Stimulated activated memory B cell treated with anti-CD40 and anti-IgM and Interleukin-4, amounts not matched to agents 10 μg/mL and 1 μg/mL and 100 μg/mL, for 72 hours (primary cell): Measurements from ENCODE around the gene ZNF20.
"Not testable (repeated sequence)": the region's sequence is repeated elsewhere in the genome, so short reads cannot be mapped to it uniquely, and the experiment has no call there.

Experiments
- ATAC-seq: fragments of 150-1000 bp; cut with Tn5 transposase; 2 replicates; pipeline ENCODE4 v1.10.0; 2021
- H3K27ac Mint-ChIP-seq: one replicate; pipeline ENCODE4 v1.8.0; 2022; ENCODE audit warnings: mild to moderate bottlenecking, mixed read lengths
- H3K27me3 Mint-ChIP-seq: one replicate; pipeline ENCODE4 v1.8.0; 2022; ENCODE audit warnings: mixed read lengths
- H3K36me3 Mint-ChIP-seq: one replicate; pipeline ENCODE4 v1.8.0; 2022; ENCODE audit warnings: mixed read lengths
- H3K4me1 Mint-ChIP-seq: one replicate; pipeline ENCODE4 v1.8.0; 2022; ENCODE audit warnings: mixed read lengths
- H3K4me3 Mint-ChIP-seq: one replicate; pipeline ENCODE4 v1.8.0; 2022; ENCODE audit warnings: mild to moderate bottlenecking, moderate library complexity, mixed read lengths
- H3K9me3 Mint-ChIP-seq: one replicate; pipeline ENCODE4 v1.8.0; 2022; ENCODE audit warnings: mixed read lengths

The ZNF20 gene

GRCh38 chr19:12139269-12139668 is 881 bp downstream of the ZNF20 start:
- Mint-ChIP-seq H3K4me1 (peaks cover 44% of the 10 kb centered on the region), H3K27ac (peak overlapping the region; percentile 83)
- no peak for ATAC-seq

GRCh38 chr19:12137221-12137940 is 2.8 kb downstream of the ZNF20 start:
- Mint-ChIP-seq H3K4me1 (peaks cover 44% of the 10 kb centered on the region), H3K9me3 (peaks cover 7% of the 10 kb centered on the region), H3K27me3 (no peaks in the 10 kb centered on the region), H3K4me3 (peak overlapping the region; percentile 11), H3K27ac (no peak overlapping the region), H3K36me3 (peaks cover 44% of the 10 kb centered on the region)
- ATAC-seq: no peak

More at GRCh38 chr19:12139269-12139668, 881 bp downstream of the ZNF20 start:
- H3K4me3 Mint-ChIP-seq: peak overlapping the region; percentile 98
- peaks cover 25% of the 10 kb centered on the region for H3K36me3 Mint-ChIP-seq
- H3K27me3 Mint-ChIP-seq: no peaks in the 10 kb centered on the region
- H3K9me3 Mint-ChIP-seq: no peaks in the 10 kb centered on the region

- H3K4me1 Mint-ChIP-seq: peaks cover 11% of the 10 kb centered on the region
- H3K27ac Mint-ChIP-seq: no peak overlapping the region
- H3K36me3 Mint-ChIP-seq: peaks cover 61% of the 10 kb centered on the region
- no peak for ATAC-seq
- no peak overlapping the region for H3K4me3 Mint-ChIP-seq
- peaks cover 12% of the 10 kb centered on the region for H3K9me3 Mint-ChIP-seq
- no peaks in the 10 kb centered on the region for H3K27me3 Mint-ChIP-seq
Observed at GRCh38 chr19:12133069-12133468, 7.1 kb downstream of the ZNF20 start.

- Mint-ChIP-seq H3K36me3 (peaks cover 10% of the 10 kb centered on the region), H3K27me3 (no peaks in the 10 kb centered on the region), H3K9me3 (peaks cover 5% of the 10 kb centered on the region), H3K4me1 (no peaks in the 10 kb centered on the region), H3K27ac (no peak overlapping the region), H3K4me3 (no peak overlapping the region)
- ATAC-seq: no peak
Observed at GRCh38 chr19:12126707-12127106, 13.4 kb downstream of the ZNF20 start.

GRCh38 chr19:12117201-12117970 is 22.8 kb downstream of the ZNF20 start:
- ATAC-seq: no peak
- Mint-ChIP-seq H3K27ac (no peak overlapping the region), H3K4me1 (no peaks in the 10 kb centered on the region), H3K27me3 (no peaks in the 10 kb centered on the region), H3K36me3 (peaks cover 9% of the 10 kb centered on the region), H3K4me3 (no peak overlapping the region), H3K9me3 (peaks cover 7% of the 10 kb centered on the region)

GRCh38 chr19:12113121-12113520 is 27.0 kb downstream of the ZNF20 start:
- ATAC-seq: no peak
- H3K4me3 Mint-ChIP-seq: no peak overlapping the region
- H3K9me3 Mint-ChIP-seq: peaks cover 11% of the 10 kb centered on the region
- peaks cover 20% of the 10 kb centered on the region for H3K36me3 Mint-ChIP-seq
- H3K27ac Mint-ChIP-seq: no peak overlapping the region
- no peaks in the 10 kb centered on the region for H3K27me3 Mint-ChIP-seq
- no peaks in the 10 kb centered on the region for H3K4me1 Mint-ChIP-seq

GRCh38 chr19:12112701-12113100 is 27.4 kb downstream of the ZNF20 start:
- Mint-ChIP-seq H3K4me3 (no peak overlapping the region), H3K27ac (no peak overlapping the region), H3K9me3 (peaks cover 11% of the 10 kb centered on the region), H3K4me1 (no peaks in the 10 kb centered on the region), H3K36me3 (peaks cover 20% of the 10 kb centered on the region), H3K27me3 (no peaks in the 10 kb centered on the region)
- peak; percentile 56 for ATAC-seq

GRCh38 chr19:12111943-12112637 is 28.1 kb downstream of the ZNF20 start:
- no peaks in the 10 kb centered on the region for H3K4me1 Mint-ChIP-seq
- peaks cover 11% of the 10 kb centered on the region for H3K9me3 Mint-ChIP-seq
- no peak for ATAC-seq
- peaks cover 20% of the 10 kb centered on the region for H3K36me3 Mint-ChIP-seq
- no peaks in the 10 kb centered on the region for H3K27me3 Mint-ChIP-seq
- no peak overlapping the region for H3K4me3 Mint-ChIP-seq
- H3K27ac Mint-ChIP-seq: no peak overlapping the region

GRCh38 chr19:12111176-12111575 is 29.0 kb downstream of the ZNF20 start:
- no peak overlapping the region for H3K27ac Mint-ChIP-seq

GRCh38 chr19:12103909-12104308 is 36.2 kb downstream of the ZNF20 start:
- not testable (repeated sequence) for H3K4me3 Mint-ChIP-seq, H3K9me3 Mint-ChIP-seq, H3K27ac Mint-ChIP-seq, H3K4me1 Mint-ChIP-seq, H3K27me3 Mint-ChIP-seq, ATAC-seq, H3K36me3 Mint-ChIP-seq

More at GRCh38 chr19:12111176-12111575, 29.0 kb downstream of the ZNF20 start:
- Mint-ChIP-seq H3K27me3 (no peaks in the 10 kb centered on the region), H3K36me3 (peaks cover 20% of the 10 kb centered on the region), H3K4me3 (no peak overlapping the region), H3K9me3 (peaks cover 11% of the 10 kb centered on the region), H3K4me1 (no peaks in the 10 kb centered on the region)
- no peak for ATAC-seq

GRCh38 chr19:12098040-12098439 is 42.1 kb downstream of the ZNF20 start:
- no peak overlapping the region for H3K27ac Mint-ChIP-seq
- H3K27me3 Mint-ChIP-seq: peaks cover 9% of the 10 kb centered on the region
- H3K4me3 Mint-ChIP-seq: no peak overlapping the region
- H3K36me3 Mint-ChIP-seq: peaks cover 30% of the 10 kb centered on the region
- peaks cover 10% of the 10 kb centered on the region for H3K4me1 Mint-ChIP-seq
- peaks cover 4% of the 10 kb centered on the region for H3K9me3 Mint-ChIP-seq
- no peak for ATAC-seq

GRCh38 chr19:12095111-12095790 is 44.9 kb downstream of the ZNF20 start:
- Mint-ChIP-seq H3K27me3 (peaks cover 9% of the 10 kb centered on the region), H3K36me3 (peaks cover 30% of the 10 kb centered on the region), H3K9me3 (peaks cover 4% of the 10 kb centered on the region), H3K4me3 (no peak overlapping the region), H3K4me1 (peaks cover 29% of the 10 kb centered on the region), H3K27ac (no peak overlapping the region)
- no peak for ATAC-seq

GRCh38 chr19:12093777-12094176 is 46.4 kb downstream of the ZNF20 start:
- Mint-ChIP-seq H3K27ac (no peak overlapping the region), H3K36me3 (peaks cover 25% of the 10 kb centered on the region), H3K9me3 (peaks cover 4% of the 10 kb centered on the region), H3K4me1 (peaks cover 29% of the 10 kb centered on the region), H3K27me3 (peaks cover 9% of the 10 kb centered on the region), H3K4me3 (no peak overlapping the region)
- peak; percentile 51 for ATAC-seq

GRCh38 chr19:12092956-12093355 is 47.2 kb downstream of the ZNF20 start:
- peak overlapping the region; percentile 75 for H3K27ac Mint-ChIP-seq
- H3K9me3 Mint-ChIP-seq: peaks cover 2% of the 10 kb centered on the region
- peaks cover 29% of the 10 kb centered on the region for H3K4me1 Mint-ChIP-seq
- no peak for ATAC-seq
- peaks cover 9% of the 10 kb centered on the region for H3K27me3 Mint-ChIP-seq
- peak overlapping the region; percentile 80 for H3K4me3 Mint-ChIP-seq
- peaks cover 19% of the 10 kb centered on the region for H3K36me3 Mint-ChIP-seq
